GM18511 (cell line): ENCODE results near the gene KCNB1.

ENCODE experiments used
- ATAC-seq: cut with Tn5 transposase; IDR thresholded peaks from one replicate; pipeline ENCODE4 v1.9.1; 2021; ENCODE audit warnings: mild to moderate bottlenecking, moderate library complexity; ENCODE audit not compliant: unreplicated experiment

Gene KCNB1

GRCh38 chr20:49360242-49360968, 122.1 kb downstream of the KCNB1 start:
- no peak for ATAC-seq

GRCh38 chr20:49356676-49357075, 125.8 kb downstream of the KCNB1 start:
- no peak for ATAC-seq

- ATAC-seq = no peak
Observed at GRCh38 chr20:49354673-49355072, 127.8 kb downstream of the KCNB1 start.

- ATAC-seq = no peak
Observed at GRCh38 chr20:49353348-49353747, 129.1 kb downstream of the KCNB1 start.

- no peak for ATAC-seq
Observed at GRCh38 chr20:49352751-49353150, 129.7 kb downstream of the KCNB1 start.

GRCh38 chr20:49351775-49352174, 130.7 kb downstream of the KCNB1 start:
- no peak for ATAC-seq

GRCh38 chr20:49349694-49350252, 132.7 kb downstream of the KCNB1 start:
- no peak for ATAC-seq

- no peak for ATAC-seq
Observed at GRCh38 chr20:49349078-49349477, 133.4 kb downstream of the KCNB1 start.

- no peak for ATAC-seq
Observed at GRCh38 chr20:49348563-49348962, 133.9 kb downstream of the KCNB1 start.

- no peak for ATAC-seq
Observed at GRCh38 chr20:49347156-49347555, 135.3 kb downstream of the KCNB1 start.

GRCh38 chr20:49346682-49347081, 135.8 kb downstream of the KCNB1 start:
- ATAC-seq = no peak

- no peak for ATAC-seq
Observed at GRCh38 chr20:49345524-49345923, 136.9 kb downstream of the KCNB1 start.

GRCh38 chr20:49344975-49345374, 137.5 kb downstream of the KCNB1 start:
- no peak for ATAC-seq

GRCh38 chr20:49344140-49344539, 138.3 kb downstream of the KCNB1 start:
- ATAC-seq = no peak

- ATAC-seq = no peak
Observed at GRCh38 chr20:49343246-49343645, 139.2 kb downstream of the KCNB1 start.

GRCh38 chr20:49340161-49340966, 142.1 kb downstream of the KCNB1 start:
- ATAC-seq = no peak

GRCh38 chr20:49339123-49339522, 143.3 kb downstream of the KCNB1 start:
- no peak for ATAC-seq

GRCh38 chr20:49338061-49338460, 144.4 kb downstream of the KCNB1 start:
- ATAC-seq = no peak

- no peak for ATAC-seq
Observed at GRCh38 chr20:49337357-49337756, 145.1 kb downstream of the KCNB1 start.

GRCh38 chr20:49336786-49337185, 145.7 kb downstream of the KCNB1 start:
- ATAC-seq = no peak

GRCh38 chr20:49335476-49335875, 147.0 kb downstream of the KCNB1 start:
- ATAC-seq = no peak
